22Rv1 (cell line): ENCODE results near the gene ITGB3.

Source experiments
- CTCF ChIP-seq: fragments of 450-650 bp; IDR thresholded peaks from 2 replicates; pipeline ENCODE4 v1.5.1; 2017; ENCODE audit warnings: mild to moderate bottlenecking
- ZFX ChIP-seq: fragments of 450-650 bp; IDR thresholded peaks from 2 replicates; pipeline ENCODE4 v1.6.1; 2017; ENCODE audit warnings: antibody characterized with exemption, borderline replicate concordance

- no peak for TF ChIP-seq CTCF
- no peak for TF ChIP-seq ZFX
These were observed 42.8 kb upstream of the ITGB3 start for GRCh38 chr17:47210779-47211178.
